GM23248 (cell line): Measurements from ENCODE around the gene HBG1. TPM values are rescaled to one million over a fixed set of nuclear protein-coding genes. Genes with fewer than 3 reads are reported as not detected.

Source experiments
- DNase-seq: peaks from one replicate; pipeline ENCODE4 v3.0.0-alpha.2; 2015
- H2AFZ ChIP-seq: fragments of 200-600 bp; sonication (generic); 2 replicates; pipeline ENCODE4 v1.6.1; 2016; ENCODE audit warnings: antibody characterized with exemption
- H3F3A ChIP-seq: fragments of 200-600 bp; sonication (generic); 2 replicates; pipeline ENCODE4 v1.6.1; 2016; ENCODE audit warnings: mild to moderate bottlenecking, antibody characterized with exemption, mixed run types; ENCODE audit not compliant: insufficient read depth
- H3K27ac ChIP-seq: fragments of 200-600 bp; sonication (generic); 2 replicates; pipeline ENCODE4 v1.5.1; 2016; ENCODE audit warnings: mild to moderate bottlenecking
- H3K27me3 ChIP-seq: fragments of 200-600 bp; sonication (generic); replicated peaks from 2 replicates; pipeline ENCODE4 v1.6.1; 2016; ENCODE audit warnings: mild to moderate bottlenecking; ENCODE audit not compliant: insufficient read depth
- H3K36me3 ChIP-seq: fragments of 200-600 bp; sonication (generic); 2 replicates; pipeline ENCODE4 v1.6.1; 2016; ENCODE audit warnings: low read depth, mild to moderate bottlenecking
- H3K4me1 ChIP-seq: fragments of 200-600 bp; sonication (generic); 2 replicates; pipeline ENCODE4 v1.6.1; 2016; ENCODE audit warnings: mild to moderate bottlenecking; ENCODE audit not compliant: insufficient read depth
- H3K4me2 ChIP-seq: fragments of 200-600 bp; sonication (generic); one replicate; pipeline ENCODE4 v1.6.1; 2016; ENCODE audit warnings: mild to moderate bottlenecking; ENCODE audit not compliant: unreplicated experiment
- H3K4me3 ChIP-seq: fragments of 200-600 bp; sonication (generic); 2 replicates; pipeline ENCODE4 v1.5.1; 2016; ENCODE audit warnings: mild to moderate bottlenecking
- H3K79me2 ChIP-seq: fragments of 200-600 bp; sonication (generic); 2 replicates; pipeline ENCODE4 v1.6.1; 2016; ENCODE audit warnings: mild to moderate bottlenecking; ENCODE audit not compliant: insufficient read depth
- H3K9ac ChIP-seq: fragments of 200-600 bp; sonication (generic); 2 replicates; pipeline ENCODE4 v1.6.1; 2016; ENCODE audit warnings: mild to moderate bottlenecking
- H3K9me2 ChIP-seq: fragments of 200-600 bp; sonication (generic); 2 replicates; pipeline ENCODE4 v1.6.1; 2016; ENCODE audit warnings: mixed run types, mild to moderate bottlenecking, moderate library complexity; ENCODE audit not compliant: insufficient read depth
- H3K9me3 ChIP-seq: fragments of 200-600 bp; sonication (generic); one replicate; pipeline ENCODE4 v1.6.1; 2017; ENCODE audit warnings: low read depth
- H4K20me1 ChIP-seq: fragments of 200-600 bp; sonication (generic); 2 replicates; pipeline ENCODE4 v1.6.0; 2016; ENCODE audit not compliant: insufficient read depth
- EZH2 ChIP-seq: fragments of 200-600 bp; sonication (generic); IDR thresholded peaks from 2 replicates; pipeline ENCODE4 v1.6.1; 2018; ENCODE audit warnings: antibody characterized with exemption, mild to moderate bottlenecking; ENCODE audit not compliant: insufficient read depth, poor library complexity, severe bottlenecking
- EZH2phosphoT487 ChIP-seq: fragments of 200-600 bp; sonication (generic); IDR thresholded peaks from 2 replicates; pipeline ENCODE4 v1.6.1; 2018; ENCODE audit warnings: antibody characterized with exemption, moderate library complexity, mild to moderate bottlenecking, low read depth; ENCODE audit not compliant: insufficient read depth
- WGBS, 2 experiments: methylation state at CpG; one replicate each; pipeline ENCODE4 v1.1.6; 2015 to 2017; ENCODE audit warnings: low lambda C conversion rate in 2 of 2, low coverage in 1 of 2; ENCODE audit errors: missing lambda C conversion rate in 2 of 2; 5-methylcytosine and 5-hydroxymethylcytosine counted together
- in situ Hi-C: fragments of 300-500 bp; cut with MboI; formaldehyde crosslinking; loops from 2 replicates; pipeline ENCODE4 v1.15.0; 2020
- polyA plus RNA-seq: library from polyadenylated mRNA; unstranded; fragments of >200 nt; fragmentation: Nextera tagmentation; extraction: Ambion mirVana; gene quantifications from 2 replicates; pipeline ENCODE4 v1.2.1, GENCODE V29; 2016
- total RNA-seq: library from RNA; depleted of rRNA; stranded (reverse); fragments of >200 nt; shearing (Covaris generic); gene quantifications from 2 replicates; pipeline ENCODE4 v1.2.3, GENCODE V29; 2014

Gene HBG1
- total and polyA plus RNA-seq, 2 experiments from 2014 or later = not detected

DNA sequence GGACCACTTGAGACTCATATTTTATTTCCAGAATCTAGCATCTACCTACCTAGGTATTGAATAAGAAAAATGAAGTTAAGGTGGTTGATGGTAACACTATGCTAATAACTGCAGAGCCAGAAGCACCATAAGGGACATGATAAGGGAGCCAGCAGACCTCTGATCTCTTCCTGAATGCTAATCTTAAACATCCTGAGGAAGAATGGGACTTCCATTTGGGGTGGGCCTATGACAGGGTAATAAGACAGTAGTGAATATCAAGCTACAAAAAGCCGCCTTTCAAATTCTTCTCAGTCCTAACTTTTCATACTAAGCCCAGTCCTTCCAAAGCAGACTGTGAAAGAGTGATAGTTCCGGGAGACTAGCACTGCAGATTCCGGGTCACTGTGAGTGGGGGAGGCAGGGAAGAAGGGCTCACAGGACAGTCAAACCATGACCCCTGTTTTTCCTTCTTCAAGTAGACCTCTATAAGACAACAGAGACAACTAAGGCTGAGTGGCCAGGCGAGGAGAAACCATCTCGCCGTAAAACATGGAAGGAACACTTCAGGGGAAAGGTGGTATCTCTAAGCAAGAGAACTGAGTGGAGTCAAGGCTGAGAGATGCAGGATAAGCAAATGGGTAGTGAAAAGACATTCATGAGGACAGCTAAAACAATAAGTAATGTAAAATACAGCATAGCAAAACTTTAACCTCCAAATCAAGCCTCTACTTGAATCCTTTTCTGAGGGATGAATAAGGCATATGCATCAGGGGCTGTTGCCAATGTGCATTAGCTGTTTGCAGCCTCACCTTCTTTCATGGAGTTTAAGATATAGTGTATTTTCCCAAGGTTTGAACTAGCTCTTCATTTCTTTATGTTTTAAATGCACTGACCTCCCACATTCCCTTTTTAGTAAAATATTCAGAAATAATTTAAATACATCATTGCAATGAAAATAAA is 24.8 kb downstream of the HBG1 start:
- 66 to 68% methylated on average over 6 of the region's 6 CpGs for WGBS, 2 experiments
- Histone ChIP-seq H3K4me1 (no peaks in the 10 kb centered on the region), H3F3A (no peaks in the 10 kb centered on the region), H3K9me3 (no peaks in the 10 kb centered on the region), H3K27ac (no peak overlapping the region), H3K9ac (no peak overlapping the region), H3K36me3 (no peaks in the 10 kb centered on the region), H3K4me3 (no peak overlapping the region), H3K4me2 (no peak overlapping the region), H4K20me1 (no peaks in the 10 kb centered on the region), H3K27me3 (no peaks in the 10 kb centered on the region), H2AFZ (no peak overlapping the region), H3K79me2 (no peaks in the 10 kb centered on the region), H3K9me2 (no peaks in the 10 kb centered on the region)
- DNase-seq = no peak
- no peak for TF ChIP-seq EZH2phosphoT487
- TF ChIP-seq EZH2 = no peak
- in situ Hi-C loops = no loop called here

DNA sequence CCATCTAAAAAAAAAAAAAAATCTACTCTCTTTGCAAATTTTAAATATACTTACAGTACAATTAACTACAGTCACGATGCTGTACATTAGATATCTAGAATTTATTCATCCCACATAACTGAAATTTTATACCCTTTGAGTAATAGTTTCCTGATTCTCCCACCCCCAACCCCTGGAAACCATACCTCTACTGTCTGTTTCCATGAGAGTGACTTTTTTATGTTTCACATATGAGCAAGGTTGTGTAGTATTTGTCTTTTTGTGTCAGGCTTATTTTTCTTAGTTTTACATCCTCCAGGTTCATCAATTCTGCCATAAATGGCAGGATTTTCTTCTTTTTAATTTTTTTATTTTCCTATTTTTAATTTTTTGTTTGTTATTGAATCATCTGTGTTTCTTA is 26.0 kb downstream of the HBG1 start:
- 6 to 9% methylated on average over 1 of the region's 1 CpG for WGBS, 2 experiments
- Histone ChIP-seq H3F3A (no peaks in the 10 kb centered on the region), H3K4me1 (no peaks in the 10 kb centered on the region), H3K27me3 (no peaks in the 10 kb centered on the region), H3K9ac (no peak overlapping the region), H3K36me3 (no peaks in the 10 kb centered on the region), H3K4me3 (no peak overlapping the region), H4K20me1 (no peaks in the 10 kb centered on the region), H2AFZ (peak overlapping the region; percentile 59; the same call in 1 of the 2 replicates), H3K4me2 (no peak overlapping the region), H3K27ac (no peak overlapping the region), H3K79me2 (no peaks in the 10 kb centered on the region), H3K9me2 (no peaks in the 10 kb centered on the region), H3K9me3 (no peaks in the 10 kb centered on the region)
- no peak for DNase-seq
- in situ Hi-C loops = no loop called here
- TF ChIP-seq EZH2 = no peak
- no peak for TF ChIP-seq EZH2phosphoT487

DNA sequence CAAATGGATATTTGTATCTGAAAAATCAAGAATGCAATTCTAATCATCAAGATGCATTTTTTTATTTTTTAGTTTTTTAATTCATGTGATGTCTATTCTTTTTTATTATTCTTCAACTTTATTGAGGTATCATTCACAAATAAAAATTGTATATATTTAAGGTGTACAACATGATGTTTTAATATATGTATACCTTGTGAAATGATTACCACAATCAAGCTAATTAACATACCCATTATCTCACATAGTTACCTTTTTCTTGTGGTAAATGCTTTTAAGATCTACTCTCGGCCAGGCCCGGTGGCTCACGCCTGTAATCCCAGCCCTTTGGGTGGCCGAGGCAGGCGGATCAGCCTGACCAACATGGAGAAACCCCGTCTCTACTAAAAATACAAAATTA is 26.5 kb downstream of the HBG1 start:
- H3K79me2 ChIP-seq = no peaks in the 10 kb centered on the region
- WGBS, 2 experiments = 68 to 84% methylated on average over 6 of the region's 6 CpGs
- no peak overlapping the region for H3K4me2 ChIP-seq
- H3K4me3 ChIP-seq = no peak overlapping the region
- no peaks in the 10 kb centered on the region for H3K9me2 ChIP-seq
- no peak overlapping the region for H3K27ac ChIP-seq
- H3K36me3 ChIP-seq = no peaks in the 10 kb centered on the region
- H3K4me1 ChIP-seq = no peaks in the 10 kb centered on the region
- in situ Hi-C loops = no loop called here
- H3K9me3 ChIP-seq = no peaks in the 10 kb centered on the region
- DNase-seq = no peak
- no peaks in the 10 kb centered on the region for H4K20me1 ChIP-seq
- TF ChIP-seq EZH2phosphoT487 = no peak
- TF ChIP-seq EZH2 = no peak
- no peak overlapping the region for H3K9ac ChIP-seq
- H3K27me3 ChIP-seq = no peaks in the 10 kb centered on the region
- H2AFZ ChIP-seq = peak overlapping the region; percentile 59; the same call in 1 of the 2 replicates
- no peaks in the 10 kb centered on the region for H3F3A ChIP-seq

DNA sequence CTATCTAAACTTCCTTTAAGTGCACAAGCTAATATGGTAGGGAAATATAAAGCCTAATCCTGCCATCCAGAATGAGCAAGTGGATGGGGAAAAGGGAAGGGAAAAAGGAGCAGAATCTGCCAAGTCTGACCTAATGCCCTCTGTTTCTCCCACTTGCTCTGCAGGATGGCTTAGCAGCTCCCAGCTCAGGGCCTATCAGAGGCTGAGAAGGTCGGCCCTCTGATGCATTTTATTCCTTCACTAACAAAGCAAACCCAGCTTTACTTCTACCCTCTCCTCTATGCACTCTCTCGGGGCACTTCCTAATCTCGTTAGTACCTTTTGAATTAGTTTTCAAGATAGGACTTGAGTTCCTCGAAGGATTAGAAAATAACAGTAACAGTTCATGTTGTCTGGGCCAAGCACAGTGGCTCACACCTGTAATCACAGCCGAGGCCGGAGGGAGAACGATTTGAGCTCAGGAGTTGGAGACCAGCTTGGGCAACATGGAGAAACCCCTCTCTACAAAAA is 39.2 kb downstream of the HBG1 start:
- TF ChIP-seq EZH2 (no peak), EZH2phosphoT487 (no peak)
- Histone ChIP-seq H3K9ac (no peak overlapping the region), H3K36me3 (no peaks in the 10 kb centered on the region), H3K4me1 (no peaks in the 10 kb centered on the region), H3K27ac (no peak overlapping the region), H3K4me3 (no peak overlapping the region), H3K4me2 (no peak overlapping the region), H2AFZ (no peak overlapping the region), H4K20me1 (no peaks in the 10 kb centered on the region), H3K9me2 (no peaks in the 10 kb centered on the region; the same call in 1 of the 2 replicates), H3K9me3 (no peaks in the 10 kb centered on the region), H3K27me3 (no peaks in the 10 kb centered on the region), H3F3A (no peaks in the 10 kb centered on the region), H3K79me2 (no peaks in the 10 kb centered on the region)
- no peak for DNase-seq
- WGBS, 2 experiments = 63% methylated on average over 7 of the region's 7 CpGs
- in situ Hi-C loops = no loop called here
